ENCODE data around the gene TPCN1.

The TPCN1 gene

GRCh38 chr12:113246478-113247122, 25.3 kb downstream of the TPCN1 start:
- TF ChIP-seq POU2F2 (IDR thresholded peaks at IDR 0.05; ENCODE audit: low read depth, low read length): no peak
- no peak for FAIRE-seq
- no peak for DNase-seq (ENCODE audit: insufficient read length, low spot score)

GRCh38 chr12:113247123-113248050, 26.1 kb downstream of the TPCN1 start:
- DNase-seq (ENCODE audit: insufficient read length, low spot score) (no peak), FAIRE-seq (no peak)
- no peak for TF ChIP-seq PAX5 (IDR thresholded peaks at IDR 0.05; ENCODE audit: insufficient read depth, low read length, severe bottlenecking)
- no peak for TF ChIP-seq POU2F2 (IDR thresholded peaks at IDR 0.05; ENCODE audit: low read depth, low read length)
- TF ChIP-seq SPI1 (IDR thresholded peaks at IDR 0.05; ENCODE audit: low read depth, low read length): no peak
- no peak for TF ChIP-seq POLR2AphosphoS5 (IDR thresholded peaks at IDR 0.05; ENCODE audit: low read depth, low read length)
- no peak for TF ChIP-seq POLR2A (IDR thresholded peaks at IDR 0.05; ENCODE audit: low read depth, low read length)
- TF ChIP-seq TAF1 (IDR thresholded peaks at IDR 0.05; ENCODE audit: low read depth, low read length): no peak

GRCh38 chr12:113248051-113248825, 27.0 kb downstream of the TPCN1 start:
- DNase-seq (ENCODE audit: insufficient read length, low spot score) (no peak), FAIRE-seq (no peak)
- TF ChIP-seq POU2F2 (IDR thresholded peaks at IDR 0.05; ENCODE audit: low read depth, low read length) (no peak), TAF1 (IDR thresholded peaks at IDR 0.05; ENCODE audit: low read depth, low read length) (no peak), PAX5 (IDR thresholded peaks at IDR 0.05; ENCODE audit: insufficient read depth, low read length, severe bottlenecking) (no peak), SPI1 (IDR thresholded peaks at IDR 0.05; ENCODE audit: low read depth, low read length) (no peak), POLR2AphosphoS5 (IDR thresholded peaks at IDR 0.05; ENCODE audit: low read depth, low read length) (no peak), POLR2A (IDR thresholded peaks at IDR 0.05; ENCODE audit: low read depth, low read length) (no peak)

- no peak for FAIRE-seq
- DNase-seq (ENCODE audit: insufficient read length, low spot score): no peak
- TF ChIP-seq POU2F2 (IDR thresholded peaks at IDR 0.05; ENCODE audit: low read depth, low read length): no peak
Measured at GRCh38 chr12:113248842-113249435, 27.7 kb downstream of the TPCN1 start.

- DNase-seq (ENCODE audit: insufficient read length, low spot score): no peak
- TF ChIP-seq SPI1 (IDR thresholded peaks at IDR 0.05; ENCODE audit: low read depth, low read length): no peak
- no peak for TF ChIP-seq POLR2A (IDR thresholded peaks at IDR 0.05; ENCODE audit: low read depth, low read length)
- no peak for TF ChIP-seq POLR2AphosphoS5 (IDR thresholded peaks at IDR 0.05; ENCODE audit: low read depth, low read length)
- no peak for TF ChIP-seq PAX5 (IDR thresholded peaks at IDR 0.05; ENCODE audit: insufficient read depth, low read length, severe bottlenecking)
- TF ChIP-seq TAF1 (IDR thresholded peaks at IDR 0.05; ENCODE audit: low read depth, low read length): no peak
- no peak for TF ChIP-seq POU2F2 (IDR thresholded peaks at IDR 0.05; ENCODE audit: low read depth, low read length)
- no peak for FAIRE-seq
Measured at GRCh38 chr12:113249546-113249945, 28.3 kb downstream of the TPCN1 start.

- FAIRE-seq: no peak
- DNase-seq (ENCODE audit: insufficient read length, low spot score): no peak
- TF ChIP-seq POU2F2 (IDR thresholded peaks at IDR 0.05; ENCODE audit: low read depth, low read length) (no peak), POLR2A (IDR thresholded peaks at IDR 0.05; ENCODE audit: low read depth, low read length) (no peak), POLR2AphosphoS5 (IDR thresholded peaks at IDR 0.05; ENCODE audit: low read depth, low read length) (no peak), SPI1 (IDR thresholded peaks at IDR 0.05; ENCODE audit: low read depth, low read length) (no peak), TAF1 (IDR thresholded peaks at IDR 0.05; ENCODE audit: low read depth, low read length) (no peak)
Measured at GRCh38 chr12:113250045-113250444, 28.8 kb downstream of the TPCN1 start.

GRCh38 chr12:113251404-113252070, 30.3 kb downstream of the TPCN1 start:
- DNase-seq (ENCODE audit: insufficient read length, low spot score) (no peak), FAIRE-seq (no peak)
- TF ChIP-seq PAX5 (IDR thresholded peaks at IDR 0.05; ENCODE audit: insufficient read depth, low read length, severe bottlenecking) (no peak), TAF1 (IDR thresholded peaks at IDR 0.05; ENCODE audit: low read depth, low read length) (no peak), SPI1 (IDR thresholded peaks at IDR 0.05; ENCODE audit: low read depth, low read length) (no peak), POLR2AphosphoS5 (IDR thresholded peaks at IDR 0.05; ENCODE audit: low read depth, low read length) (no peak), POU2F2 (IDR thresholded peaks at IDR 0.05; ENCODE audit: low read depth, low read length) (no peak), POLR2A (IDR thresholded peaks at IDR 0.05; ENCODE audit: low read depth, low read length) (no peak)

GRCh38 chr12:113252494-113252893, 31.2 kb downstream of the TPCN1 start:
- FAIRE-seq: no peak
- no peak for TF ChIP-seq POLR2AphosphoS5 (IDR thresholded peaks at IDR 0.05; ENCODE audit: low read depth, low read length)
- TF ChIP-seq TAF1 (IDR thresholded peaks at IDR 0.05; ENCODE audit: low read depth, low read length): no peak
- no peak for TF ChIP-seq PAX5 (IDR thresholded peaks at IDR 0.05; ENCODE audit: insufficient read depth, low read length, severe bottlenecking)
- no peak for TF ChIP-seq SPI1 (IDR thresholded peaks at IDR 0.05; ENCODE audit: low read depth, low read length)
- TF ChIP-seq POU2F2 (IDR thresholded peaks at IDR 0.05; ENCODE audit: low read depth, low read length): no peak
- TF ChIP-seq POLR2A (IDR thresholded peaks at IDR 0.05; ENCODE audit: low read depth, low read length): no peak
- DNase-seq (ENCODE audit: insufficient read length, low spot score): no peak
